ENCODE results near the gene MRPL40. TPM values are rescaled to one million over a fixed set of nuclear protein-coding genes. Genes with fewer than 3 reads are reported as not detected.

MRPL40 gene
- total RNA-seq, 4 donors from 2014 or later, result 21.2 to 31.2 (median 27.7) TPM

GRCh38 chr22:19424186-19424500 is 8.2 kb upstream of the MRPL40 start:
- intact Hi-C loops (cut with DNase I), result no loop called here
- no peaks in the 10 kb centered on the region for H3K9me3 ChIP-seq
- no peak for DNase-seq (ENCODE audit: extremely low spot score)
- TF ChIP-seq POLR2AphosphoS5 (IDR thresholded peaks at IDR 0.05) (no peak), POLR2A (IDR thresholded peaks at IDR 0.05; ENCODE audit: low read depth) (no peak), EP300 (IDR thresholded peaks at IDR 0.05) (no peak)
- TF ChIP-seq, protein P1, sequence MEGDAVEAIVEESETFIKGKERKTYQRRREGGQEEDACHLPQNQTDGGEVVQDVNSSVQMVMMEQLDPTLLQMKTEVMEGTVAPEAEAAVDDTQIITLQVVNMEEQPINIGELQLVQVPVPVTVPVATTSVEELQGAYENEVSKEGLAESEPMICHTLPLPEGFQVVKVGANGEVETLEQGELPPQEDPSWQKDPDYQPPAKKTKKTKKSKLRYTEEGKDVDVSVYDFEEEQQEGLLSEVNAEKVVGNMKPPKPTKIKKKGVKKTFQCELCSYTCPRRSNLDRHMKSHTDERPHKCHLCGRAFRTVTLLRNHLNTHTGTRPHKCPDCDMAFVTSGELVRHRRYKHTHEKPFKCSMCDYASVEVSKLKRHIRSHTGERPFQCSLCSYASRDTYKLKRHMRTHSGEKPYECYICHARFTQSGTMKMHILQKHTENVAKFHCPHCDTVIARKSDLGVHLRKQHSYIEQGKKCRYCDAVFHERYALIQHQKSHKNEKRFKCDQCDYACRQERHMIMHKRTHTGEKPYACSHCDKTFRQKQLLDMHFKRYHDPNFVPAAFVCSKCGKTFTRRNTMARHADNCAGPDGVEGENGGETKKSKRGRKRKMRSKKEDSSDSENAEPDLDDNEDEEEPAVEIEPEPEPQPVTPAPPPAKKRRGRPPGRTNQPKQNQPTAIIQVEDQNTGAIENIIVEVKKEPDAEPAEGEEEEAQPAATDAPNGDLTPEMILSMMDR (IDR thresholded peaks at IDR 0.05), result no peak
- no peak overlapping the region for H3K27ac ChIP-seq (replicated peaks in 1 of 4)
- H3K27me3 ChIP-seq, result no peaks in the 10 kb centered on the region
- H3K4me1 ChIP-seq, result peaks cover 7 to 45% (median 24%) of the 10 kb centered on the region in 4 donors
- WGBS, result 92% methylated on average over 3 of the region's 3 CpGs
- peaks cover 0 to 7% (median 0%) of the 10 kb centered on the region in 4 donors for H3K36me3 ChIP-seq
- H3K4me3 ChIP-seq, result no peak overlapping the region

DNA sequence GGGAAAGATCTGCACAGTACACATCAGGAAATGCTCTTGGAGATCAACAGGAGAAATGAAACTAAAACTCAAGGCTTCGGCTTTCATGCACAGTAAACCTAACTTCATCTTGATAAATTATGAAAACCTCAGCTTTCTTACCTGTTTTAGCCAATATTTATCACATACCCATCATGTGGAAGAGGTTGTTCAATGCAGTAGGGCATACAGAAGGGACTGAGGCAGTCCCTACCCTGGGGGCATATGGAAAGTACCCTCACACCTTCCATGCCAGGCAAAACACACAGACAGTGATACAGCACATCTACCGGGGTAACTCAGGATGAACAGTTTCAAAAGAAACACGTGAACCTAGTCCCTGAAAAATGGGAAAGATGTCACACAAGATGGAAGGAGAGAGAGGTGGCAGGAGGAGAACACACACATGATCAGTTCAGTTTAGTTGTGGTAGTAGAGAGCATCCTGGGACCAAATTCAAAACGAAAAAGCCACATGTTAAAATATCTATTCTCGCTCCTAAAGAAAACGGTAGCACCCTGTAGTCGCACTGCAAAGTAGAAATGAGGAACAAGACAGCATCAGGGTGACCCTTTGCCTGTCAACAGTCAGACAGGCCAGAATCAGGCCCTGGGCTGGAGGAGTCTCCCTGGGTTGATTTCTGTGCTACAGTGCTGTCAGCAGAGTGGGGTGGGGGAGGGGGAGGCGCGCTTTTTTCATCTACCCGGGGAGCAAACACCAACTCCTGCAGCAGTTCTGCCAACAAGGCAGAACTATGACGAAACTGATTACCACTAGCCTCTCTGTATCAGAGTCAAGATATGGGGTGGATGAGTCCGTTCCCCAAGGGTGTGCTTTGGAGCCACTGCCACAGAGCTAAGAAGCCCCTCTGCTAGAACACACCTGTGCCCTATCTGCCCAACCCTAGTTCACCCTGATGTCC is 2.1 kb upstream of the MRPL40 start:
- H3K27ac ChIP-seq (replicated peaks in 1 of 4), result peak overlapping the region in 3 of 4 donors; percentile 65 to 96 (median 92)
- peaks cover 30 to 46% (median 42%) of the 10 kb centered on the region in 4 donors for H3K4me1 ChIP-seq
- H3K27me3 ChIP-seq, result no peaks in the 10 kb centered on the region
- TF ChIP-seq EP300 (IDR thresholded peaks at IDR 0.05), result no peak
- TF ChIP-seq, protein P1 (IDR thresholded peaks at IDR 0.05), result no peak
- no peak for TF ChIP-seq POLR2AphosphoS5 (IDR thresholded peaks at IDR 0.05)
- no peak for TF ChIP-seq POLR2A (IDR thresholded peaks at IDR 0.05; ENCODE audit: low read depth)
- peaks cover 3 to 13% (median 6%) of the 10 kb centered on the region in 4 donors for H3K36me3 ChIP-seq
- H3K4me3 ChIP-seq, result peak overlapping the region; percentile 82 to 98 (median 92)
- no peak for DNase-seq (ENCODE audit: extremely low spot score)
- intact Hi-C loops (cut with DNase I), result loop anchor here (5.0 kb wide), 2 partner anchors 42 to 253 kb away; partner anchors contain the start of gene SLC25A1
- no peaks in the 10 kb centered on the region for H3K9me3 ChIP-seq
- WGBS, result 15% methylated on average over 12 of the region's 12 CpGs

DNA sequence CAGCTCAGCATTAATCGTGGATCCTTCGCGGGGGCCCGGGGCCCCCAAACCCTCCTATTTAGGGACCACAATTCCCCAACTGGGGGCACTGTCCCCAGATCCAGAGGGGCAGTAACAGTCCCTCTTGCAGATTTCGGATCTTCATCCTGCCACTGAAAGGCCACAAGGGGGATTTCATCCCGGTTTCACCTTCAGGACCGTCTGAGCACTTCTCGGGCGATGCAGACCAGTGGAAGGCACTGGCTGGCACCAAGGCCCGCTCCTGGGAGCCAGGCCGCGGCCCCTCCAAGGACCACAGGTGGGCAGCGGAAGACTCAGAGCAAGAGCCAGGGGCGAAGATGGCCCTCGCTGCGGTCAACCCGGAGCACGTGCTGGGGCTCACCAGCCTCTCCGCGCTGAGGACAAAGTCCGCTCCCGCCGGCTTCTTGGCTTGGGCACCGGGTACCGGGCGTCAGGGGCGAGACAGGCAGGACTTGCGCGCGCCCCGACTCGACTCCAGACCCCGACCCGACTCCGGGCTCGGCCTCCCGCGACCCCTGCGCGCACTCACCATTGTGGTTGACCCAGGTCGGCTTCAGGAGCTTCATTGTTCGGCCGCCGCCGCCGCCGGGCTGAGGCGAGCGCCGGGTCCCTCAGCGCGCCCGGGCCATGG is 1.3 kb upstream of the MRPL40 start:
- Histone ChIP-seq H3K4me1 (peaks cover 30 to 45% (median 41%) of the 10 kb centered on the region in 4 donors), H3K27me3 (no peaks in the 10 kb centered on the region), H3K36me3 (peaks cover 10 to 19% (median 14%) of the 10 kb centered on the region in 4 donors), H3K9me3 (no peaks in the 10 kb centered on the region), H3K27ac (replicated peaks in 1 of 4) (peak overlapping the region; percentile 65 to 99 (median 94)), H3K4me3 (peak overlapping the region; percentile 82 to 98 (median 92))
- TF ChIP-seq POLR2AphosphoS5 (IDR thresholded peaks at IDR 0.05) (no peak), POLR2A (IDR thresholded peaks at IDR 0.05; ENCODE audit: low read depth) (no peak), EP300 (IDR thresholded peaks at IDR 0.05) (no peak)
- TF ChIP-seq, protein P1 (IDR thresholded peaks at IDR 0.05), result no peak
- DNase-seq (ENCODE audit: extremely low spot score), result no peak
- intact Hi-C loops (cut with DNase I), result loop anchor here (5.0 kb wide), 2 partner anchors 41 to 254 kb away; partner anchors contain the start of gene SLC25A1
- 0% methylated on average over 6 of the region's 53 CpGs for WGBS

DNA sequence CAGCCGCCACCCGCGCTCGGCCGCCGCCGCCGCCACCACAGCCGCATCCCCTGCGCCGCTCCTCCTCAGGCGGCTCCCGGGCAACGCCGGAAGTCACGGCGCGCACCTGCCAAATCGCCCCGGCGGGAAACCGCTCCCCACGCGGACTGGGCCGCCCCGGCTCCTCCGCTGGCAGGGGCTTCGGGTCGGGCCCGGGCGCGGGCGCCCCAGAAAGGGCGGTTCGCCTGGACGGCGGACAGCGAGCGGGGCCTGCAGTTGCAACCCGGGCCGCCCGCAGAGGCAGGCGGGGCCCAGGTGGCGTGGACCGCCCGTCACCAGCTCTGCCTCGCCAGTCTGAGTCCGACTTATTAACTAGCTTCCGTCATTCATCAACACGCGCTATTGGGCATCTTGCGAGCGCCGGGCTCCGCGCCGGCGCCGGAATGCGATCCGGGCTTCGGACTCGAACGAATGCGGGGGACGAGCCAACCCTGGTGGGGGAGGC is 654 bp upstream of the MRPL40 start, which contains the start of gene HIRA:
Gene HIRA, minus strand, starts transcription at position 85 of the 484 bp plus-strand sequence. CDS start 257 bp downstream, outside the sequence.
- H3K4me1 ChIP-seq, result peaks cover 30 to 45% (median 38%) of the 10 kb centered on the region in 4 donors
- intact Hi-C loops (cut with DNase I), result loop anchor here (5.0 kb wide), 2 partner anchors 41 to 254 kb away; partner anchors contain the start of gene SLC25A1

More for the DNA sequence above, 654 bp upstream of the MRPL40 start, which contains the start of gene HIRA:
- Histone ChIP-seq H3K27me3 (no peaks in the 10 kb centered on the region), H3K4me3 (peak within 1 kb of the TSS; percentile 82 to 98 (median 92)), H3K9me3 (no peaks in the 10 kb centered on the region), H3K27ac (replicated peaks in 1 of 4) (peak within 1 kb of the TSS; percentile 92 to 99 (median 98)), H3K36me3 (peaks cover 10 to 26% (median 21%) of the 10 kb centered on the region in 4 donors)
- no peak for DNase-seq (ENCODE audit: extremely low spot score)
- no peak for TF ChIP-seq POLR2A (IDR thresholded peaks at IDR 0.05; ENCODE audit: low read depth)
- TF ChIP-seq POLR2AphosphoS5 (IDR thresholded peaks at IDR 0.05), result peak in 1 of 2 donors; percentile 76
- 3% methylated on average over 7 of the region's 66 CpGs for WGBS
